Mesodermal cell (in vitro differentiated cells): Measurements from ENCODE around the gene TOP3A.

Source experiments
- H3K27ac ChIP-seq: 2 replicates; pipeline ENCODE4 v1.7.0; 2013; ENCODE audit warnings: mild to moderate bottlenecking, low read depth, low read length, moderate library complexity; ENCODE audit not compliant: severe bottlenecking
- H3K36me3 ChIP-seq: 2 replicates; pipeline ENCODE4 v1.7.1; 2013; ENCODE audit warnings: mild to moderate bottlenecking, low read length, moderate library complexity; ENCODE audit not compliant: control insufficient read depth, insufficient read depth
- H3K4me1 ChIP-seq: one replicate; pipeline ENCODE4 v1.7.1; 2013; ENCODE audit warnings: mild to moderate bottlenecking, low read length; ENCODE audit not compliant: insufficient read depth, control insufficient read depth, poor library complexity, severe bottlenecking
- H3K4me3 ChIP-seq: 2 replicates; pipeline ENCODE4 v1.7.0; 2013; ENCODE audit warnings: low read length, control low read depth, mild to moderate bottlenecking; ENCODE audit not compliant: insufficient read depth, poor library complexity, severe bottlenecking; ENCODE audit errors: extremely low read depth
- H3K9me3 ChIP-seq: 2 replicates; pipeline ENCODE4 v1.7.1; 2013; ENCODE audit warnings: mild to moderate bottlenecking, low read length, moderate library complexity; ENCODE audit not compliant: control insufficient read depth
- WGBS, 2 experiments: methylation state at CpG; one replicate each; pipeline ENCODE4 v1.1.5; 2013; ENCODE audit warnings: missing lambda C conversion rate in 2 of 2; ENCODE audit not compliant: insufficient coverage in 2 of 2; 5-methylcytosine and 5-hydroxymethylcytosine counted together

Gene TOP3A

DNA sequence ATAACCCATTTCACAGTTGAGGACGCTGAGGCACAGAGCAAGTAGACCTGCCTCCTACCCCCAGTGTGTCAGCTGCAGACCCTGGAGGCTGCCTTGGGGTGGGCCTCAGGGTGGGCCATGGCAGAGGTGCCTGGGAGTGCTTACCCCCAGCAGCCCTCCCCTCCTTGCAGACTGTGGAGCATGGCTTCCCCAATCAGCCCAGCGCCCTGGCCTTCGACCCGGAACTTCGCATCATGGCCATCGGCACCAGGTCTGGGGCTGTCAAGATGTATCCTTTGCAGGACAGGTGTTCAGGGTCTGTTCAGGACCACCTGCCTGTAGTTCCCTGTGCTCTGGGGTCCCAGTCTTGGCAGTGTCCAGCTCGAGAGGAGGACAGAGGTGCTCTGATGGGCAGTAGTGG is 85.0 kb downstream of the TOP3A start:
- Histone ChIP-seq H3K27ac (no peak overlapping the region), H3K4me1 (peaks cover 22% of the 10 kb centered on the region), H3K4me3 (no peak overlapping the region), H3K9me3 (no peaks in the 10 kb centered on the region), H3K36me3 (peaks cover 39% of the 10 kb centered on the region)
- 98% methylated on average over 6 to 7 of the region's 7 CpGs for WGBS, 2 experiments

DNA sequence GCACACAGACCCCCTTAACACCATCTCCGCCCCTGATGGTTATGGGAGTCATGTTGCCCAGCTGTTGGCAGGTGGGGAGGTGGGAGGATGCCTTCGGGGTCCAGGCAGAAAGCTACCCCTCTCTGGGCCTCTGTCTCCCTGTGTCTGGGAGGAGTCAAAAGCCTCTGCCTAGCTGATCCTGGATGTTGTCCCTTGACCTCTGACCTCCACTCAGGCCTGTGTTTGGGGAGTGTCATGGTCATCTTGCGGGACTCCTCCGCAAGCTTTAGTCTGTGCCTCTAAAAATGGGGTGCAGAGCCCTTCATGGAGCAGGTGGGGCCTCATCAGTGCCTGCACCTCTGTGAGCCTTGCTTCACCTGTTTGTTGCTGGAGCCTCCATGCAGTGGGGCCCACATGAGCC is 85.5 kb downstream of the TOP3A start:
- Histone ChIP-seq H3K4me3 (no peak overlapping the region), H3K4me1 (peaks cover 26% of the 10 kb centered on the region), H3K9me3 (no peaks in the 10 kb centered on the region), H3K36me3 (peaks cover 34% of the 10 kb centered on the region), H3K27ac (no peak overlapping the region)
- 84 to 96% methylated on average over 2 to 4 of the region's 4 CpGs for WGBS, 2 experiments

DNA sequence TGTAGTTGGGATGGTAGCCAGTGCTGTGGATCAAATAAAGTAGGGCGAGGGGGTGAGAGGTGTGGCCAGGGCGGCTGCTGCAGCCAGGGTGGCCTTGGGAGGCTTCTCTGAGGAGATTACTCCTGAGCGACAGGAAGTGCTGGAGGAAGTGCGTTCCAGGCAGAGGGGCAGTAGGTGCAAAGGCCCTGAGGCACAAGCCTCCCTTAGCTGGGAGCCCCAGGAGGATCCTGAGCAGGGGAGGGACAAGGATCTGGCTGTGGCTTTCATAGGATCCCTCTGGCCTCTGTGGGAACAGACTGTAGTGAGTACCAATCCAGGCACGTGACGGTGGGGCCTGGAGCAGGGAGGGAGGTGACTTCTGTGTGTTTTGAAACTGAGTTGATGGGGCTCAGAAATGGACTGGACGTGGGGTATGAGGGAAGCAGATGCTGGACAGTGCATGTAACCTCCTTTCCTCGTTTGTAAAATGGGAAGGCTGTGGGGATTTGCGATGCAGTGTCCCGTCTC is 86.6 kb downstream of the TOP3A start:
- peaks cover 32% of the 10 kb centered on the region for H3K4me1 ChIP-seq
- WGBS, 2 experiments, result 95 to 98% methylated on average over 9 to 10 of the region's 10 CpGs
- H3K9me3 ChIP-seq, result no peaks in the 10 kb centered on the region
- peaks cover 24% of the 10 kb centered on the region for H3K36me3 ChIP-seq
- no peak overlapping the region for H3K27ac ChIP-seq
- H3K4me3 ChIP-seq, result no peak overlapping the region

DNA sequence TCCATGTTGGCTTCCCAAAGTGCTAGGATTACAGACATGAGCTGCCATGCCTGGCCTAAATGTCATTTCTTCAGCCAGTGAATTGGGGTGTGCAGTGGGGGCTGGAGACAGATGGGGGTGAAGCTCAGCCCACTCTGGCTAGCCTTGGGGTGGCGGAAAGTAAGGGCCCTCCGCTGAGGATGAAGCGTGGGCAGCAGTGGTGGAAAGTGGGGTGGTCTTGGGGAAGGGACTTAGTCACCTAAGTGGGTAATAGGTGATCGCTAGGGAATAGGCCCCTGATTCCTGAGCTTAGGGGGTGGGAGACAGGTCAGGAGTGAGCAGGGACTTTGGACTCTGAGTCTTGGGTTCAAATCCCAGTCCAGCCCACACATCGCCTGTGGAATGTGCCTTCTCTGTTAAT is 87.2 kb downstream of the TOP3A start:
- H3K27ac ChIP-seq, result no peak overlapping the region
- WGBS, 2 experiments, result 98 to 100% methylated on average over 4 of the region's 5 CpGs
- H3K4me1 ChIP-seq, result peaks cover 32% of the 10 kb centered on the region
- no peaks in the 10 kb centered on the region for H3K9me3 ChIP-seq
- H3K36me3 ChIP-seq, result peaks cover 18% of the 10 kb centered on the region
- no peak overlapping the region for H3K4me3 ChIP-seq

DNA sequence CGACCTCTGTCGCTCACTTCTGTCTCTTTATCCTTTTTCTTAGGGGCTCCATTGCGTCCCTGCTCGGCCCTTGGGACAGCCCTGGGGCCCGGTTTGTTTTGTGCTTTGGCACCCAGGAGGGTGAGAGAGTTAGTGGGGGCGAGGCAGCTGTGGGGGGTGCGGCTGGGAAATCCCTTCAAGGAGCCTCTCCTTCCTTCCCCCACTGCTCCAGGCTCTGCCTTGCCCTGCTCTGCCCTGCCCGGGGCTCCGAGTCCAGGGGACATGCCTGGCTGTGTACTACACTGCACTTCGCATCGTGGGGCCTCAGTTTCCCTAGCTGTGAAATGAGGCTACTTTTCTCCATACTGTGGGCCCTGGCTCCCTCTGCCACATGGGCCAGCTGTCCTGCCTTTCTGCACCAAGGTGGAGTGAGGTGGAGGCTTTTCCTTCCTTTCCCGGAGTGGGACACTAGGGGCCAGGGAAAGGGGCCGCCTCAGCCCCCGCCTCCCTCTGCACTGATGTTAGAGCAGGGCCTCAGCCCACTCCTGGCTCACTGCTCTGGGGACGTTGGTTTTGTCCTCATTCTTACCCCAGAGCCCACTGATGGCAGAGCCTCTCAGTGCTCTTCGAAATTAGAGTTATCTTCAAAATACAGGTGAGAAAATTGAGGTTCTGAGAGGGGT is 88.4 kb downstream of the TOP3A start:
- Histone ChIP-seq H3K4me1 (peaks cover 32% of the 10 kb centered on the region), H3K27ac (peak overlapping the region; percentile 45), H3K36me3 (peaks cover 11% of the 10 kb centered on the region), H3K4me3 (peak overlapping the region; percentile 85), H3K9me3 (no peaks in the 10 kb centered on the region)
- WGBS, 2 experiments, result 43 to 44% methylated on average over 10 of the region's 16 CpGs

DNA sequence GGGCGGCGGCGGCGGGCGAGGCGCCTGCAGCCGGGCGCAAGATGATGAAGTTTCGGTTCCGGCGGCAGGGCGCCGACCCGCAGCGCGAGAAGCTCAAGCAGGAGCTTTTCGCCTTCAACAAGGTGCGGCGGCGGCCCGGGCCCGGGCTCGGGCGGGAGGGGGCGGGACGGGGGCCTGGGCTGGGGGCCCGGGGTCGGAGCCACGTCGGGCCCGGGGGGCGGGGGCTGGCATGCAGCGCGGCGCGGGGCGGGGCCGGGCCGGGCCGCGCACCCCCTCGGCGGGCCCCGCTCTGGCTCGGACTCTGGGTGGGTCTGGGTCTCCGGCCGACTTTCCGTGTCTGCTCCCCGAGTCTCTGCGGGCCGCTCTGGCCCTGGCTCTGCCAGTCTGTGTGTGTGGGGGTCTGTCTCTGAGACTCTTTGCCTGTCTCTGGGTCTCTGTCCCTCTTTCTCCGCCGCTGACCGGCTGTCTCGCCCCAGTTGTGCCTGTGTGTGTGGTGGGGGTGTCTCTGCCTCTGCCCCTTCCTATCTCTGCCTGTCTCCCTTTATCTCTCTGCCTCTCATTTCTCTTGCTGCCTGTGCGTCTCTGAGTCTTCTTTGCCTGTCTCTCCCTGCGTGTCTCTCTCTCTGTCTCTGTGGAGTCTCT is 89.0 kb downstream of the TOP3A start:
- WGBS, 2 experiments, result 0 to 1% methylated on average over 22 to 24 of the region's 57 CpGs
- H3K4me3 ChIP-seq, result peak overlapping the region; percentile 85
- peaks cover 33% of the 10 kb centered on the region for H3K4me1 ChIP-seq
- H3K27ac ChIP-seq, result peak overlapping the region; percentile 45
- peaks cover 11% of the 10 kb centered on the region for H3K36me3 ChIP-seq
- no peaks in the 10 kb centered on the region for H3K9me3 ChIP-seq

DNA sequence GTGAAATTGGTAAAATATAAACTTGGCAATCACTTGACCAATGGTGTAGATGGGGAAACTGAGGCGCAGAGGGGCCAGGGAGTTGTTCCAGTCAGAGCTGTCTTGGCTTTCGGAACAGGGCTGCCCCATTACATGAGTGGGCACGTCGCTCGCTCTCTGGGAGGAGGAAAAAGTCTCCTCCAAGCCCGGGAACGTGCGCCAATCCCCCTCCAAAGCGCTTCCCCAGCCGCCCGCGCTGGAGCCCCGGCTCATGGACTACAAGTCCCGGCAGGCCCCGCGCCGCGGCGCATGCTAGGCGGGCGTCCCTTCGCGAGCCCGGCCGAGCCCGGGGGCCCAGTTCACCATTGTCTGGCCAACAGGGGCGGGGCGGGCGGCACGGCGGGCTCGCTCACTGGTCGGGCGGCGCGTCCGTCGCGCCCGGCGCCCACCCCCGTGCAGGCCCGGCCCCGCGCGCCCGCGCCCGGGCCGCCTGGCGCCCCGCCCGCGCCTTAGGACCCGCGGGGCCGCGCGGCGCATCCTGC is 89.6 kb downstream of the TOP3A start, which contains the start of gene LLGL1:
Gene LLGL1 (plus strand): TSS at position 515 of the 521 bp plus-strand sequence. CDS start 48 bp downstream, outside the sequence.
- Histone ChIP-seq H3K36me3 (peaks cover 11% of the 10 kb centered on the region), H3K9me3 (no peaks in the 10 kb centered on the region), H3K4me3 (peak within 1 kb of the TSS; percentile 85), H3K4me1 (peaks cover 30% of the 10 kb centered on the region), H3K27ac (peak within 1 kb of the TSS; percentile 88)
- 0 to 1% methylated on average over 38 to 57 of the region's 60 CpGs for WGBS, 2 experiments

DNA sequence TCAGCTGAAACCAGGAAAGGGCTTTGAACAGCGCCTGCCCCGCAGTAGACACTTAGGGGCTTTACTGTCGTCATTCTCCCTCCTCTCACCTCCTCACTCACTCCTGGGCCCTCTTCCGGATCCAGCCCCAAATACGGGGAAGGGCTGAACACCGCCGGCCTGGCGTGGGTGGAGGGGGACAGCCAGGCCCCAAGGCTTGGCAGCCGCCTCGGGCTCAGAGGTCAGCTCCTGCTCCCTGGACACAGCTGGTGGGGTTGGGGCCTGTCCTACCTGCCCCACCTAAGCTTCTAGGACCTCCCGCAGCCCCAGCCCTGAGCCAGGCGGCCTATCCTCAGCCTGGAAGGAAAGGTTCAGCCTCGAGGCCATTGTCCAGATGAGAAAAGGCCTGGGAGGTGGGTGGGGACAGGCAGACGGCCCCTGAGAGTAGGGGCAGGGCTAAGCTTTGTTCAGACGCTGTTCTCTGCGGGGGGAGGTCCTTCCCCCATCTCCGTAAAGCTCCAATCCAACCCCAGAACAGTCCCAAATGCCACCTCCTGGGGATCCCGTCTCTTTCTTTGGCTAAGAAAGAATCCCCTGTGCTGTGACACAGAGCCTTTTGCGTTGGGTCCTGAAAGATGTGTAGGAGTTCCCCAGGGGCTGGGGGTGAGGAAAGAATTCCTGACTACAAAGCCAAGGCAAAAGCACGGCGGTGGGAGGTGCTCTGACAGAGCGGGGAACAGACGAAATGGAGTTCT is 90.2 kb downstream of the TOP3A start:
- WGBS, 2 experiments, result 5 to 8% methylated on average over 15 to 18 of the region's 23 CpGs
- Histone ChIP-seq H3K27ac (peak overlapping the region; percentile 88), H3K36me3 (peaks cover 6% of the 10 kb centered on the region), H3K9me3 (no peaks in the 10 kb centered on the region), H3K4me1 (peaks cover 30% of the 10 kb centered on the region), H3K4me3 (peak overlapping the region; percentile 22)

DNA sequence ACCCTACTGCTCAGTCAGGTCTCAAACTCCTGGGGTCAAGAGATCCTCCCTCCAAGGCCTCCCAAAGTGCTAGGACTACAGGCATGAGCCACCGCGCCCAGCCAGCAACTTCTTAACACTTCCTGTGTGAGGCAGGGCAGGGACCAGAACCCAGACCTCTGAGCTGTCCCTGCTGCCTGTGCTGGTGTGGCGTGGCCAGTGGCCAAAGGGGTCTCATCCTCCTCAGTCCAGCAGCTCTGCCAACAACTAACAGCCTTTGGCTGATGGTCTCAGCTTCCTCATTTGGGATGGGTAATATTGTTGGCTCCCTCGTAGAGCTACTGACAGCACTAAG is 90.8 kb downstream of the TOP3A start:
- H3K4me3 ChIP-seq, result no peak overlapping the region
- H3K4me1 ChIP-seq, result peaks cover 30% of the 10 kb centered on the region
- peak overlapping the region; percentile 88 for H3K27ac ChIP-seq
- peaks cover under 1% of the 10 kb centered on the region for H3K36me3 ChIP-seq
- 65 to 71% methylated on average over 3 to 4 of the region's 4 CpGs for WGBS, 2 experiments
- no peaks in the 10 kb centered on the region for H3K9me3 ChIP-seq
